Measurements from ENCODE around the gene KIDINS220. TPM values are rescaled to one million over a fixed set of nuclear protein-coding genes. Genes with fewer than 3 reads are reported as not detected.

KIDINS220 gene
- polyA plus RNA-seq, 1 donor from 2014 or later, result 329 TPM

- Histone ChIP-seq H3K27me3 (ENCODE audit: insufficient read depth, low read depth, low read length) (no peaks in the 10 kb centered on the region), H3K9me2 (ENCODE audit: insufficient read depth, low read length) (no peaks in the 10 kb centered on the region), H3K36me3 (ENCODE audit: insufficient read depth, low read length) (peaks cover 12% of the 10 kb centered on the region), H3K79me2 (replicated peaks; ENCODE audit: insufficient read depth, low read length) (no peaks in the 10 kb centered on the region), H3K9me3 (ENCODE audit: low read length) (no peaks in the 10 kb centered on the region), H4K20me1 (ENCODE audit: insufficient read depth) (no peaks in the 10 kb centered on the region), H3K4me2 (ENCODE audit: low read length) (no peak overlapping the region), H3K9ac (ENCODE audit: low read length) (no peak overlapping the region), H2AFZ (ENCODE audit: low read depth, low read length) (no peak overlapping the region), H3K27ac (ENCODE audit: low read length) (no peak overlapping the region), H3K4me3 (ENCODE audit: low read length) (no peak overlapping the region), H3F3A (ENCODE audit: insufficient read depth, low read length, poor library complexity, severe bottlenecking) (peaks cover 3% of the 10 kb centered on the region)
- no peak for TF ChIP-seq MXI1 (conservative IDR thresholded peaks at IDR 0.05; ENCODE audit: poor library complexity, severe bottlenecking)
- no peak for TF ChIP-seq REST (IDR thresholded peaks at IDR 0.05; ENCODE audit: borderline replicate concordance)
- no peak for TF ChIP-seq TAF1 (IDR thresholded peaks at IDR 0.05; ENCODE audit: low read depth)
- TF ChIP-seq, protein P1, sequence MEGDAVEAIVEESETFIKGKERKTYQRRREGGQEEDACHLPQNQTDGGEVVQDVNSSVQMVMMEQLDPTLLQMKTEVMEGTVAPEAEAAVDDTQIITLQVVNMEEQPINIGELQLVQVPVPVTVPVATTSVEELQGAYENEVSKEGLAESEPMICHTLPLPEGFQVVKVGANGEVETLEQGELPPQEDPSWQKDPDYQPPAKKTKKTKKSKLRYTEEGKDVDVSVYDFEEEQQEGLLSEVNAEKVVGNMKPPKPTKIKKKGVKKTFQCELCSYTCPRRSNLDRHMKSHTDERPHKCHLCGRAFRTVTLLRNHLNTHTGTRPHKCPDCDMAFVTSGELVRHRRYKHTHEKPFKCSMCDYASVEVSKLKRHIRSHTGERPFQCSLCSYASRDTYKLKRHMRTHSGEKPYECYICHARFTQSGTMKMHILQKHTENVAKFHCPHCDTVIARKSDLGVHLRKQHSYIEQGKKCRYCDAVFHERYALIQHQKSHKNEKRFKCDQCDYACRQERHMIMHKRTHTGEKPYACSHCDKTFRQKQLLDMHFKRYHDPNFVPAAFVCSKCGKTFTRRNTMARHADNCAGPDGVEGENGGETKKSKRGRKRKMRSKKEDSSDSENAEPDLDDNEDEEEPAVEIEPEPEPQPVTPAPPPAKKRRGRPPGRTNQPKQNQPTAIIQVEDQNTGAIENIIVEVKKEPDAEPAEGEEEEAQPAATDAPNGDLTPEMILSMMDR (IDR thresholded peaks at IDR 0.05; ENCODE audit: poor library complexity, severe bottlenecking), result no peak
- TF ChIP-seq POLR2AphosphoS5 (IDR thresholded peaks at IDR 0.05), result no peak
- TF ChIP-seq EZH2 (IDR thresholded peaks at IDR 0.05; ENCODE audit: borderline replicate concordance, insufficient read depth, low read length, poor library complexity, severe bottlenecking), result no peak
- TF ChIP-seq RAD21 (conservative IDR thresholded peaks at IDR 0.05), result no peak
- TF ChIP-seq SMC3 (conservative IDR thresholded peaks at IDR 0.05; ENCODE audit: poor library complexity), result no peak
These were observed 97.3 kb downstream of the KIDINS220 start for GRCh38 chr2:8740136-8740535.

DNA sequence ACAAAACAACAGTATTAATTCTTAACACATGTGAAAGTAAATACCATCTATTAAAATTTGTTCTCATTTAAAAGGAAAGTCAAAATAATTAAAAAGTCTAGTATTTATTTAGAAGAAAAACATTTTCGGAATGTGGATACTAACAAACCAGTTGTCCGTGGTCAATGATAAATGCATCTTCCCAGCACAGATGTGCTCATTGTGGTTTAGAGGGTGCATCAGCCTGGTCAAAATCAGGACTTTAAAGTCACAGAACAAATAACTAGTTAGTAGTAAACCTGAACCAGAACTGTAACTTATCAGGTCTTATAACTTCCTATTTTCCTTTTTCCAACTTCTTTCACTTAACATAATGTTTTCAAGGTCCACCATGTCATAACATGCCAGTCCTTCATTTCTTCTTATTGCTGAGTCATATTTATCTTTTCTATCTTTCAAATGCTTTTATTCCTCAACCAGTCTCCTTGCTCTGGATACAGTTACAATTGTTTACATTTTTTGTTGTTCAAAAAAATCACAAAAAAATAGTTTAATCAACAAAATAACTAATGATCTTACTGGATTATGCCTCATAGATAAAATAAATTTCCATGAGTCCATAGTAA, 99.7 kb downstream of the KIDINS220 start:
- H3K9ac ChIP-seq (ENCODE audit: low read length), result no peak overlapping the region
- H3K27me3 ChIP-seq (ENCODE audit: insufficient read depth, low read depth, low read length), result no peaks in the 10 kb centered on the region
- H3K4me2 ChIP-seq (ENCODE audit: low read length), result no peak overlapping the region
- H4K20me1 ChIP-seq (ENCODE audit: insufficient read depth), result no peaks in the 10 kb centered on the region
- H3K9me3 ChIP-seq (ENCODE audit: low read length), result no peaks in the 10 kb centered on the region
- H3K79me2 ChIP-seq (replicated peaks; ENCODE audit: insufficient read depth, low read length), result no peaks in the 10 kb centered on the region
- TF ChIP-seq EZH2 (IDR thresholded peaks at IDR 0.05; ENCODE audit: borderline replicate concordance, insufficient read depth, low read length, poor library complexity, severe bottlenecking) (no peak), MXI1 (conservative IDR thresholded peaks at IDR 0.05; ENCODE audit: poor library complexity, severe bottlenecking) (no peak), SMC3 (conservative IDR thresholded peaks at IDR 0.05; ENCODE audit: poor library complexity) (no peak), POLR2AphosphoS5 (IDR thresholded peaks at IDR 0.05) (no peak), RAD21 (conservative IDR thresholded peaks at IDR 0.05) (no peak), EP300 (conservative IDR thresholded peaks at IDR 0.05; ENCODE audit: poor library complexity, severe bottlenecking) (no peak)
- TF ChIP-seq, protein P1 (IDR thresholded peaks at IDR 0.05; ENCODE audit: poor library complexity, severe bottlenecking), result no peak
- H3K4me3 ChIP-seq (ENCODE audit: low read length), result no peak overlapping the region
- no peaks in the 10 kb centered on the region for H3K9me2 ChIP-seq (ENCODE audit: insufficient read depth, low read length)
- no peak overlapping the region for H2AFZ ChIP-seq (ENCODE audit: low read depth, low read length)
- H3K27ac ChIP-seq (ENCODE audit: low read length), result no peak overlapping the region
- peaks cover 22% of the 10 kb centered on the region for H3K36me3 ChIP-seq (ENCODE audit: insufficient read depth, low read length)
- peaks cover 3% of the 10 kb centered on the region for H3F3A ChIP-seq (ENCODE audit: insufficient read depth, low read length, poor library complexity, severe bottlenecking)
